Adrenal gland (tissue), 5 donors: ENCODE data around the gene TBC1D24.

ENCODE experiments used
- CTCF ChIP-seq, 6 experiments: fragments of 450-650 bp in 4 of 6; fragments of 200-600 bp in 2 of 6; sonication (generic) in 1 of 6; IDR thresholded peaks; 1 replicate in 5 of 6; 2 replicates in 1 of 6; pipeline versions ENCODE4 v1.5.1 to v1.8.0; 2016 to 2021; ENCODE audit warnings: antibody characterized with exemption in 6 of 6, mild to moderate bottlenecking in 2 of 6, moderate library complexity in 1 of 6
- POLR2A ChIP-seq, 2 donors: fragments of 450-650 bp; IDR thresholded peaks; one replicate each; pipeline ENCODE4 v1.6.1; 2017; ENCODE audit warnings: antibody characterized with exemption in 2 of 2, mild to moderate bottlenecking in 2 of 2, moderate library complexity in 1 of 2
- donor health status: DM: no; HTN: no; CAD: no.

GRCh38 chr16:2507052-2507659, 32.2 kb downstream of the TBC1D24 start:
- no peak for TF ChIP-seq CTCF (IDR thresholded peaks at IDR 0.05)
- TF ChIP-seq POLR2A (IDR thresholded peaks at IDR 0.05): no peak
